ENCODE measurements around the gene ANKRD9. TPM values are rescaled to one million over a fixed set of nuclear protein-coding genes. Genes with fewer than 3 reads are reported as not detected.

Gene ANKRD9
- total RNA-seq, 1 donor = 6.2 TPM

DNA sequence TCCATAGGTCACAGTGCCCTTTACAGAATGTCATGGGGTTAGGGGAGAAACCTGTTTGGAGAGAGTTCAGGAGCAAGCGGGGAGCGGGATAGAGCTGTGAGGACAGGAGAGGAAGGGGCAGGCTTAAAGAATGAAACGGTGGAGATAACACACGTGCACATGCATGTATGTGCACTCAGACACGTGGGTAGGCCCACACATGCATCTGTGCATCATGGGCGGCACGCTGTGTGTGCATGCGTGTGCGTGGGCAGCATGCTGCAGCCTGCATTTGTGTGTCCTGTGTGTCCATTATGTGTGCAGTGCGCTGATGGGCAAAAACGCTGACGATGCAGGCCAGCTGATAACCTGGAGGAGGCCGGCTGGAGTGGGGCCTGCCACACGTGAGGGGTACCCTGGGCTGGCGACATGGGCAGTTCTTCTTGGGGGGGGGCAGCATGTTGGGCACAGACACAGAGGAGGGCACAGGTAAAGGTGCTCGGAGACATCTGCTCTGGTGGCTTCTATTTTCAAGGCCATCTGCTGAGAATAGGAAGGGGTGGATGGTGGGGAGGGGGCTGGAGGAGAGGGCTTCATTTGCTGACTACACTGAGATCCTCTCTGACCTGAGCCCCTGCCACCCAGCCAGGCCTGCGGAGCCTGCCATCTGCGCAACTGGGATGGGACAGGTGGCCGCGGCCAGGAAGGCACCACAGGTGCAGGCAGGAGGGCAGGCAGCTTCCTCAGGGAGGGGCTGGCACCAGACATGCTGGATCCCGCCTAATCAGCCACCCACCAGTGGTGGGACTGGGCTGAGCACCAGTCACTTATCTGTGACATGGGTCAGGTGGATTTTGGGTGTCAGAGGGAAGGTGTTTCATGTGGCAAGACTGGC is 4.6 kb upstream of the ANKRD9 start:
- no peak for DNase-seq (ENCODE audit: low read depth in 2 of 3, low spot score in 2 of 3)

DNA sequence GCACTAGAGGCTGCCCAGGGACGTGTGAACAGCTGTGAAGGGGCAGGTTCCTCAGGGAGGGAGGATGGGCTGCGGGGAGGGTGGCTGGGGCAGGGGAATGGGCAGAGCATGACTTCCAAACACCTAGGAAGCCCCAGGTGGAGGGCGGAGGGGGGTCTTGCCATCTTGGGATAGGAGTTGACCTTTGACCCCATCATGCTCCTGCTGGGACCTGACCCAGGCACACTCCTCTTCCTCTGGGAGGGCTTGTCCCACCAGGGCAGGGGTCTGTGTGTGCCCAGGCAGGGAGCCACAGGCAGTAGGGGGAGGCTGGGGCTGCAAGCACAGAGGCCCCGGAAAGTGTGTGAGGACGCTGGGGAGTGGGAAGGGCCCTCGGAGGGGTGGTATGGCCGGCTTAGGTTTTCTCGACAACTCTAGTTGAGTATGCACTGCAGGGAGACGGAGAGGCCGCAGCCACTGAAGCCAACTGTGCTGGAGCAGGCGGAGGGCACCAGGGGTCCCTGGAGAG is 3.3 kb upstream of the ANKRD9 start:
- no peak for DNase-seq (ENCODE audit: low read depth in 2 of 3, low spot score in 2 of 3)

DNA sequence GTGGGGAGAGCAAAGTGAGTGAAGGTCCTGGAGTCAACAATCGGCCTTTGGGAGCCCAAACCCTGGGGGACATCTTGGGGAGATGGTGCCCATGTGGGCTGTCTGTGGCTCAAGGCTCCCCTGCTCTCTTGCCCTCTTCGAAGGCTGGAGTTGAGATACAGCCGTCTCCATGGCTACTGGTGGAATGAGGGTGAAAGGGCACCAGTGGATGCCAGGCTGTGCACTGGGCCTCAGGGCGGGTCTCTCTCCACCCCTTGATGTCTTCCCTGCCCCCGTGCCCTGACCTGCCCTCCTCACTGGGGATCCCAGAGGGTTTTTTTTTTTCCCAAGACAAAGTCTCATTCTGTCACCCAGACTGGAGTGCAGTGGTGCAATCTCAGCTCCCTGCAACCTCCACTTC is 2.0 kb upstream of the ANKRD9 start:
- no peak for DNase-seq (ENCODE audit: low read depth in 2 of 3, low spot score in 2 of 3)

DNA sequence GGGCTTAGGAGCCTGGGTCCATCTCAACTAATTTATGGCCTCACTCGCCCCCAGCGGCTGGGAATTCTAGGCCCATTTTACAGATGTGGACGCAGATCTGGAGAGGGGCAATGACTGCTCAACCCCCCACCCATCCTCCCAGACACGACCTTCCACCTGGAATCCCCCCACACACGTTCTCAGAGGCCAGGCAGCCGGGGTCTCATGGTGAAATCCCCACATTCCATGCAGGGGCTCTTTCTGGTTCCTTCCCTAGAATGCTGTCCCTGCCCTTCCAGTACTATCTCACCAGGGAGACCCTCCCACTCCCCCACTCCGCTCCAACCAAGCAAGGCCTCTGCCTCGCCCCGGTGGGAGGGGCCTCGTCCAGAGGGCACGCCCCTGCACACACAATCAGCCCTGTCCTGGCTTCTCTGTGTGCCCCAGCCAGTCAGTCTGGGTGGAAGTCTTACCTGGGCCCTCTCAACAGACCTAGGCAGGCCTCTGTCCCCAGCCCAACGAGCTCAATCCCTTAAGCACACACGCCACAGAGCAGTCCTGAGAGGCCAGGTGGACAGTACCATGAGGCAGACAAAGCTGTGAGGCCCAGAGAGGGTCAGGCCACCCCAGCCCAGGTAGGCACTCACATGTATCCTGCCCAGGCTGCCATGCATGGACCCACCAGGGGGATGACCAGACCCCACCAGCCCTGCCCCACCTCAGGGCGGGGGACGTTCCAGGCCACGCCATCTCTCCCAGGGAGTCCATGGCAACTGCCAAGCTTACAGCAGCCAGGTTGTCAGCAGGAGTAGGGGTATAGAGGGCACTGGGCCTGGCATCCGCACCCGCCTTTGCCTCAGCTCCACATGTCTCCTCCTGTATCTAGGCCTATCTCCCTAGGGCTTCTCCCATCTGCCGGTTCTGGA is 1.3 kb upstream of the ANKRD9 start:
- DNase-seq (ENCODE audit: low read depth in 2 of 3, low spot score in 2 of 3) = peak in 1 of 3 donors; percentile 30

DNA sequence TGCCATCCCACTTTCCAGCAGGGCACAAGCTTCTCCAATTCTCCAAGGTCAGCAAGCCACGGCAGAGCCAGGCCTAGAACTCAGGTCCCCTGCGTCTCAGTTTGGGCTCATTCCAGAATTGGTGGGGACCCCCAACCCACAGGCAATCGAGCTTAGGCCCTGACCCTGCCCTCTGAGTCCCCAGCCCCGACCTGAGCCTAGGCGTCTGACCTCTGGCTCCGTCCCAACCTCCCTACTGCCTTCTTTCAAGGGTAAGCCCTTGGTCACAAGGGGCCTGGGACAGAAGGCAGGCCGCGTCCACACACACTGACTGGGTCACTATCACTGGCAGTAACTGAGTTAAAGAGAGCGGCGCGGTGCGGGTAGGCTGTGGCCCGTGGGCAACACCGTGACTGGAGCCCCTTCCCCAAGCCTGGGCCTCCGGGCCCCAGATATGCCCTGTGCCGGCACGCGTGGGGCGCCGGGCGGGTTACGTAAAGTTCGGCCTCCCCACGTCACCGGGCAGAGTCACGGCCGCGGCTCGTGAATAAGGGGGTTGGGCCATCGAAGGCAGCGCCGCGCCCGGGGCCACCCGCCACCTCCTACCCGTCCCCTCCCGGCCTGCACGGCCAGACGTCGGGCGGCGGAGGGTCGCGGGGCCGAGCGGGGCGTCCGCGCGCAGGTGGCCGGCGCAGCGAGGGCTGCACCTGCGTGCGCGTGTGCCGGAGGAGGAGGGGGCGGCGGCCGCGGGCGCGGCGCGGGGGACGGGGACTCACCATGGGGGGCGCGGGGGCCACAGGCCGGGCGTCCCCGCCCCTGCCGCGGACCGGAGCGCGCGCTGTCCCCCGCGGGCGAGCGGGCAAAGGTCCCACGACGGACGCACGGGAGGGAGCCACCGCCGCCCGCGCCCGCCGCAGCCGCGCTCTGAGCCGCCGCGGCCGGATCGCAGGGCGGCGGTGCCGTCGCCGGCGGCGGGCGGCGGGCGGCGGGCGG is 516 bp downstream of the ANKRD9 start:
- DNase-seq (ENCODE audit: low read depth in 2 of 3, low spot score in 2 of 3) = peak in 1 of 3 donors; percentile 41

DNA sequence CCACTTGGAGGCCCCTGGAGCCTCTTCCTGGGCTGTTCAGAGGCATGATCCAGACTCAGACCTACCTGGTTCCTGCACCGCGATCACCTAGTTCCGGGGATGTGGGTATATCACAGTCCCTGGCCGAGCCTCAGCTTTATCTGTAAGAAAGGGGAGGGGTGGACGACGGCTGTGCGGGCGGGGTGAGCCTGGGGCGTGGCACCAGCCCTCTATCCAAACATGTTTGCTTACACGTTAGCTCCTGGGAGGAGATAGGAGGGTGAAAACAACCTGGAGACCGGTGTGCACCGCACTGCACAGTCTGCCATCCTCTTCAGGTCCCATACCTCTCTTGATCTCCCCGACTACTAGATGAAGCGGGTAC is 1.2 kb downstream of the ANKRD9 start:
- no peak for DNase-seq (ENCODE audit: low read depth in 2 of 3, low spot score in 2 of 3)

DNA sequence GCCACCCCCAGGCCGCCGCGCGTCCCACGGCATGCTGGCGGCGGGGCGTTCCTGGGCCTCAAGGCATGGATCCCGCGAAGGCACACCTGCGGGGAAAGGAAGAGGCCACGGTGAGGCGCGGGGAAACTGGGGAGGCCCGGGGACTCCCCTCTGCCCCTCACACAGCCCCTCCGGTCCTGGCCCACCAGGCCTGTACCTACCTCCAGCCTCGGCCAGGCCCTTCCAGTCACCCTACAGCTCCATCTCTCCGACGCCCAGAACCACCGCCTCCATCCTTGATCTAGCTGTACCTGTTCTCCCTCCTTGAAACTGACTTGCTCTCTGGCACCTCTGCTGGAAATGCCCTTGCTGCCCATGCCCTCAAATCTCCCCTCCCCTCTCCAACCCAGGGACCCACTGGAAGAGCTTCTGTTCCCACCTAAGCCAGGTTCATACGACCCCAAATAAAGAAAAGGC is 1.7 kb downstream of the ANKRD9 start:
- DNase-seq (ENCODE audit: low read depth in 2 of 3, low spot score in 2 of 3) = no peak

DNA sequence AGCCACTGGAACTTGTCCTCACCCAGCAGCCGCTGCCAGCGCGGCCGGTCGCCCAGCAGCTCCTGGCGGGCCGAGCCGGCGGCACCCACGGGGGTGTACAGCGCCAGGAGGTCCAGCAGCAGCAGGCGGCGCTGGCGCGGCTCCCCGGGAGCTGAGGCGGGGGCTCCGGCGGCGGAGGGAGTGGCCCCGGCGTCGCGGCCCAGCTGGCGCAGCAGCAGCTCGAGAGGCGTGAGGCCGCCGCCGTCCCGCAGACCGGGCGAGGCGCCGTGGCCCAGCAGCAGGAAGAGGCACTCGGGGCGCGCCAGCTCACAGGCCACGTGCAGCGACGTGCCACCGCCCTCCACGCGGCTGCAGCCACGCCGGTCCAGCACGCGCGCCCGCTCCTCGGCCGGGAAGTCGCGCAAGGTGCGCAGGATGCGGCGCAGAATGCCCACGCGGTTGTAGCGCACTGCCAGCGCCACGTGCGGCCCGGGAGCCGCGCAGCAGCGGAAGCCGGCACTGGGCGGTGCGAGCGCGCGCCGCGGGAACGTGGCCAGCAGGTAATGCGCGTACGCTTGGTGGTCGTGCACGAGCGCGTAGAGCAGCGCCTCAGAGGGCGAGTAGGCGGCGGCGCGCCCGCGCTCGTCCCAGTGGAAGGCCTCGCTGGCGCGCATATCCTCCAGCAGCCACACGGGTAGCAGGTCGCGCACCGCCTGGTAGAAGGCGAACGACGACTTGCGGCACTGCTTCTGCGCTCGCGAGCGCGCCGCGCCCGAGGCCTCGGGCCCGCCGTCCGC is 2.3 kb downstream of the ANKRD9 start:
- DNase-seq (ENCODE audit: low read depth in 2 of 3, low spot score in 2 of 3) = no peak

DNA sequence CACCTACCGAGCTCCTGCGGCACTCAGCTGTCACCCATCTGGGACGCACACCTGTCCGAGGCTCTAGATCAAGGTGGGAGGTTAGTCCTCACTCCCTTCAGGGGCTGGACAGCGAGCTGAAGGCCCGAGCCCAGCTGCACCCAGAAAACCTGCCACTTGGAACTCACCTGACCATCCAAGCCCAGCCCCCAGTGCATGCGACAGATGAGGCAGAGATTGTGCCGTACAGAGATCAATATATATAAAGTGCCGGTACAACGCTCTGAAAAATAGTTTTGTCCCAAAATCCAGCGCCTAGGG is 3.0 kb downstream of the ANKRD9 start:
- DNase-seq (ENCODE audit: low read depth in 2 of 3, low spot score in 2 of 3) = no peak

DNA sequence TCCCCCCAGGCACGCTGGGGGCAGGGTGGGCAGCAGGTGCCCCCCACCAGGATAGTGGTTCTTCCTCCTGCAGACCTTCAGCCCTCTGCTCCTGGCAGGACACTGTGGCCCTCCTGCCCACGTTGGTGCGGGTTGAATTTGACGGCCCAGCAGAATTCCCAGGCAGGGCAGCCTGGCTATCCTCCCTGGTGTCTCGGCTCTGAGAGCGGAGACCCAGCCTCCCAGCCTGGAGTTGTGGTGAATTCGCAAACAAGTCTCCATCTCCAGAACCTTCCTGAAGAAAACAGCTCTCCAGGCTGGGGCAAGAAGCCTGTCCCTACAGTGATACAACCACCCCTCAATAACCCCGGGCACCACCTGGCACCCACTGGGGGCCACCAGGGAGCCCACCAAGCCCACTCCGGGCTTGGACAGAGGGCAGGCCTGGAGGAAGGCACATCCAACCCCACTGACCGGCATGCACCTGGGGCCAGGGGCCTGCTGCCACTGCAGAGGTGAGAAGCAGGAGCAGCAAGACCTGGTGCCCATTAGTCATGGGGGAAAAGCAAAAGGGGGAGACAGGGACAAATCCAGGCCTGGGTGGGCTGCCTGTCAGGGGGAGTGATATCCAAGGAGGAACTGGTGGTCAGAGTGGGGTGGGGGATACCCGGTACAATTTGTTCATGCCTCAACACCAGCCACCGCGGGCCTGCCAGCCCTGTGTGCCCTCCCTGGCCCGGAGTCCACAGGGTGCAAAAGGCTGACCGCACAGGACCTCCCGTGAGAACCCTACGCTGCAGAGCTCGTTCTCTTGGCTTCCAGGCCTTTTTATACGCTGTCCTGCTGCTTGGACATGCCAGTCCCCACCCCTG is 3.6 kb downstream of the ANKRD9 start:
- no peak for DNase-seq (ENCODE audit: low read depth in 2 of 3, low spot score in 2 of 3)

DNA sequence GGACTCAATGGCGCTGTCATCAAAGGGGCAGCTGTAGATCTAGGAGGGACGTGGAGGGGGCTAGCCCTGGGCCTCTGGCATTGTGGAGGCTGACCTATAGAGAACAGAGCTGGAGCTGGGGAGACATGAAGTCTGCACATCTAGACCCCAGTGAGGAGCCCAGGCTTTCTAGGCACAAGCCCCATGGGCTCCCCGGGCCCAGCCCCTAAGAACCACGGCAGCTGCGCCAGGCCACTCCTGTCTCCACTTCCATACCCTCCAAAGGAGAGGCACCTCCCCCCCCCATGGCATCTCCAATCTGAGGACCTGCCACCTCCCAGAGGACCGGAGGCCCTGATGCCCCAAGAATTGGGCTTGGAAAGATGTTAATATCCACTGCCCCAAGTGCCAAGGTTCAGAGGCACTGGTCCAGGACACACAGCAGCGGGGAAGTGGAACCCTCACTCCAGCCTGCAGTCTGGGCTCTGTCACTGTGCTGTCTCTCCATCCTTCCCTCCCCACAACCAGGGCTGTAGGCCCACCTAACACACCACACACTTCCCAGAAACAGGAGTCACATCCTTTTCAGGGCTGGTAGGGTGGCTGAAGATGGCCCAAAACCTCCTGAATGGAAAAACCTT is 4.5 kb downstream of the ANKRD9 start:
- DNase-seq (ENCODE audit: low read depth in 2 of 3, low spot score in 2 of 3) = no peak

DNA sequence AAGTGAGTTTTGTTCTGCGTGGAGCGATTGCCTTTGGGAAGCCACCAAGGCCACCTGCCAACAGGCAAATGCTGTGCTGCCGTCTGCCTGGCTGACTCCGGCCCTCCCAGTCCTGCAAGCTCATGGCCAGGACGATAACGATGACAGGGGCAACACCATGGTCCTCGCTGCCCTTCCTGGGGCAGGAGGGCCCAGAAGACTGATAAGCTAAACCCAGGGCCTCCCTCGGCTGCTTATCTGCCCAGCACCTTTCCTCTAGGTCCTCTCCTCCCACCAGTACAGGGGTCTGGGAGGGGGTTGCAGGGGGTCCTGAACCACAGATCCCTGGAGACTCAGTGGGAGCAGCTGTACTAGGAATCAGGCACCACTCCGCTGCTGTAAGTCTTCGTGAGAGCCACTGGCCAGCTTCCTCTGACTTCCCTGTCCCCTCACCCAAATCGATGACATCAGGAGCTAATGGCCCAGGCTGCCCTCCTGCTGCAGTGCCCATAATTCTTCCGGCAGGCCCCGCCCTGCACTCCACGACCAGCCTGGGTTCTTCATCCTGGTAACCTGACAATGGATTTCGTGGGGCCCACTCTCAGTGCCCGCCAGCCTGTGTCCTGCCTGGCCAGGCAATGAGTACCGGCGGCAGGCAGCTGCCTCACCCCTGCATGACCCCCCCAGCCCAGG is 5.1 kb downstream of the ANKRD9 start:
- no peak for DNase-seq (ENCODE audit: low read depth in 2 of 3, low spot score in 2 of 3)

DNA sequence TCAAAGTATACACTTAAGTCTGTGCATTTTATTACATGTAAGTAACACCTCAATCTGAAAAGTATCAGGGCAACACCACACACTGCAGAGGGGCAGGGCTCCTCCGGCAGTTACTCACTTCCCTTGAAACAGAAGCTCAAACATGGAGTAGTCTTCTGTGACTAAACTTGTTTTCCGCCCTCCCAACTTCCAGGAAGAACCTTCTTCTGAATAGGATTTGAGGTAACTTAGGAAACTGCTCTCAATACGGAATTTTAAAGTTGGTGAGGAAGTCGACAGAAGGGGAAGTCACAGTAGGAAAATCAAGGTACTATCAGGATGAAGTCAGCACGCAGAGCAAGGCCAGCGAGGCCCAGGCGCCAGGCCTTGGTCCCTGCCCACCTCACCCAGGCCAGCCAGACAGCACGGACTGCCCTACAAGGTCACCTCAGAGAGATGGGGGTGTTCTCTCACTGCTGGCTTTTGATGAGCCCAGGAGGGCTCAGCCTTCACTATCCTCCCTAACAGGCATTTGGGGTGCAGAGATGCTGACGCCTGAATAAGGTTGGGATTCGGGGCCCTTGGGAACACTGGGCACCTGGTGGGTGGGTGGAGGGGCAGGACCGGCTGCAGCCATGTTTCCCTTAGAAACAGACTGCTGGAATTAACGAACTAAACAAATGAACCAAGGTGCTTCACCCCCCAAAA is 5.8 kb downstream of the ANKRD9 start:
- no peak for DNase-seq (ENCODE audit: low read depth in 2 of 3, low spot score in 2 of 3)

DNA sequence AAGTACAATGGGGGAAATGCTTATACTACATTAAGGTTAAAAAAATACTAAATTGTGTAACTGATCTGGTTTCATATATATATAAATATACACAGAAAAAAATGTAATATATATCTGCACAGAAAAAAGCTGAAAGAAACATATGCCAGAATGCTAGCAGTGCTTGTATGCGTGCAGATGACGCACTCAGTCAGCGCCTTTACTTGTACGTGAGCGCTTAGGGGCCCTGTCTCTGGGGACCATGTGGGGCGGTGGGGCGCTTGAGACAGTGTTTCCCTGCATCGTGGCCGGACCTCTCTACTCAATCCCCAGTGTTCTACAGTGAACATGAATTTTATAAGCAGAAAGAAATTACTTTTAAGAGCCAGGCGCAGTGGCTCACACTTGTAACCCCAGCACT is 7.0 kb downstream of the ANKRD9 start:
- no peak for DNase-seq (ENCODE audit: low read depth in 2 of 3, low spot score in 2 of 3)

DNA sequence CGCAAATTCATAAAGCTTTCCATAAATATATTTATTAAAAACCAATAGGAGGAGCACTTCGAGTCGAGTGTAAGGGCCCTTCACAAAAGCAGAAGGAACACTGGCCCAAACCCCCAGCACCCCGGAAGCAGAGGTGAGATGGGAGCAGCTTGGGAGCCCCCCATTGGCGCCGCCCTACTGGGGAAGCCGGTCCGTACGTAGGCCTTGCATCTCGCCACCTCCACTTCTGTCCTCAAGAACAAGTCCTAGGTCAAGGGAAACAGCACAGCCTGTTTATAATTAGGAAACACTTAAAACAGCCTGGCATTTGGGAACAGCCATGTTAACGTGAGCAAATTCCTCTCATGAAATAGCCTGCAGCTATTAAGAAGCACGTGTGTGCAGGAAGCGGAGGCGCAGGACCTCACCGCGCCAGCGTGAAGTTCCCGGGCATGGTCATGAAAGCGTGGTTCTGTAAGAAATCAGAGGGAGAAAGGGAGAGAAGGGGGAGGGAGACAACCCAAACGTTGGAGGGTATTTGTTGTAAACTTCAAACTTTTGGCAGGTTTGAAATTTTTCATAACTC is 7.7 kb downstream of the ANKRD9 start:
- DNase-seq (ENCODE audit: low read depth in 2 of 3, low spot score in 2 of 3) = no peak

DNA sequence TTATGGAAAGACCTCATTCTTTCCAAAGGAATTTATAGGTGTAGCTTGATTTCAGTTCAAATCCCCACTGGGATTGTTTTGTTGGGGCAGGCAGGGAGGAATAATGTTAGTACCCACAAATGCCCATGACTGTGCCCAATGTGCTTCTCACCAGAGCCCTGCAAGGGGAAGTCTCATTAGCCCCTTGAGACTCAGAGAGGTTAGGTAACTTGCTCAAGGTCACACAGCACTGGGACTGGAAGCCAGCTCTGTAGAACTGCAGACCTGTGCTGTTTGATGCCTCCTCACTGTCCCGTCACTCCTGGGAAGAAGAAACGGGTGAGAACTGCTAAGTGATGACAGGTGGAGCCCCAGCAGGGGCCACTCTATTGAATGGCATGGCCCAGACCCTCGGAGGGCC is 8.9 kb downstream of the ANKRD9 start:
- no peak for DNase-seq (ENCODE audit: low read depth in 2 of 3, low spot score in 2 of 3)

DNA sequence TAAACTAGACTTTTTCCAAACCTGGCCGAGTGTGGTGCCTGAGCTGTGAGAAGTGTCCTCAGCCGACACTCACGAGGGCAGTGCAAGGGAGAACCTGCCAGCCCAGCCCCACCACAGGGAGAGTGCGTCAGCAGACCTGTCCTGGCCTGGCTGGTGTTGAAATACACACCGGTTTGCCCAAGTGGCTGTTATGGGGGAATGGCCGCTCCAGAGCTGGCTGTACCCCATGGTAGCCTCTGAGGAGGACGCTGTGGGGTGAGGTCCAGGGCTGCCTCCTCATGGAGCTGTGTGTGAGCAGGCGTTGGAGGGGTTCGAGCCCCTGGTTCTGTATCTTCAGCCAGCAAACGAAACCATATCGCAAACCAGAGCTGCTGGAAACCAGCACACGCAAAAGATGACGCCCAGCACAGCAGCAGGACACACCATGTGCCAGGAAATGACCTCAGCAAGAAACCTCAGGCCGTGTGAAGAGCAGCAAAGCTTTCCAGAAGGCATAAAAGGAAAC is 9.4 kb downstream of the ANKRD9 start:
- DNase-seq (ENCODE audit: low read depth in 2 of 3, low spot score in 2 of 3) = peak in 1 of 3 donors; percentile 39

Data from hematopoietic multipotent progenitor cell (in vitro differentiated cells).